ENCODE data around the gene PDE4A.

Gene PDE4A

GRCh38 chr19:10399878-10400277 is 20.5 kb upstream of the PDE4A start:
- TF ChIP-seq FOXP2 (optimal IDR thresholded peaks at IDR 0.05; ENCODE audit: borderline replicate concordance, extremely low read depth, extremely low read length, insufficient read depth) (no peak), REST (IDR thresholded peaks at IDR 0.05; ENCODE audit: insufficient read depth in 1 of 2, low read depth in 2 of 2, low read length in 2 of 2) (no peak), TAF1 (IDR thresholded peaks at IDR 0.05; ENCODE audit: borderline replicate concordance, insufficient read depth, low read length) (no peak), POLR2AphosphoS5 (IDR thresholded peaks at IDR 0.05; ENCODE audit: low read depth, low read length) (no peak)

GRCh38 chr19:10402441-10403038 is 17.8 kb upstream of the PDE4A start:
- TF ChIP-seq FOXP2 (optimal IDR thresholded peaks at IDR 0.05; ENCODE audit: borderline replicate concordance, extremely low read depth, extremely low read length, insufficient read depth), result no peak
- peak; percentile 46; the same call in 1 of the 2 replicates for TF ChIP-seq SIN3A (IDR thresholded peaks at IDR 0.05; ENCODE audit: borderline replicate concordance, insufficient read depth, low read length)

GRCh38 chr19:10403137-10404021 is 17.0 kb upstream of the PDE4A start, which contains the start of gene CDC37:
CDC37 (minus strand) TSS chr19:10403542; CDS start chr19:10403479, 63 bp downstream.
- TF ChIP-seq REST (IDR thresholded peaks at IDR 0.05; ENCODE audit: insufficient read depth in 1 of 2, low read depth in 2 of 2, low read length in 2 of 2) (no peak), FOXP2 (optimal IDR thresholded peaks at IDR 0.05; ENCODE audit: borderline replicate concordance, extremely low read depth, extremely low read length, insufficient read depth) (peak; percentile 55), TAF1 (IDR thresholded peaks at IDR 0.05; ENCODE audit: borderline replicate concordance, insufficient read depth, low read length) (peak; percentile 69; the same call in 1 of the 2 replicates), SIN3A (IDR thresholded peaks at IDR 0.05; ENCODE audit: borderline replicate concordance, insufficient read depth, low read length) (peak; percentile 85), POLR2AphosphoS5 (IDR thresholded peaks at IDR 0.05; ENCODE audit: low read depth, low read length) (peak; percentile 96)

- TF ChIP-seq POLR2AphosphoS5 (IDR thresholded peaks at IDR 0.05; ENCODE audit: low read depth, low read length) (no peak), SIN3A (IDR thresholded peaks at IDR 0.05; ENCODE audit: borderline replicate concordance, insufficient read depth, low read length) (no peak), FOXP2 (optimal IDR thresholded peaks at IDR 0.05; ENCODE audit: borderline replicate concordance, extremely low read depth, extremely low read length, insufficient read depth) (no peak), TAF1 (IDR thresholded peaks at IDR 0.05; ENCODE audit: borderline replicate concordance, insufficient read depth, low read length) (no peak), REST (IDR thresholded peaks at IDR 0.05; ENCODE audit: insufficient read depth in 1 of 2, low read depth in 2 of 2, low read length in 2 of 2) (no peak)
These were observed 15.2 kb upstream of the PDE4A start for GRCh38 chr19:10404888-10405820.

GRCh38 chr19:10406191-10406590 is 14.1 kb upstream of the PDE4A start:
- no peak for TF ChIP-seq POLR2AphosphoS5 (IDR thresholded peaks at IDR 0.05; ENCODE audit: low read depth, low read length)
- no peak for TF ChIP-seq TAF1 (IDR thresholded peaks at IDR 0.05; ENCODE audit: borderline replicate concordance, insufficient read depth, low read length)
- TF ChIP-seq REST (IDR thresholded peaks at IDR 0.05; ENCODE audit: insufficient read depth in 1 of 2, low read depth in 2 of 2, low read length in 2 of 2), result no peak
- TF ChIP-seq FOXP2 (optimal IDR thresholded peaks at IDR 0.05; ENCODE audit: borderline replicate concordance, extremely low read depth, extremely low read length, insufficient read depth), result no peak
- no peak for TF ChIP-seq SIN3A (IDR thresholded peaks at IDR 0.05; ENCODE audit: borderline replicate concordance, insufficient read depth, low read length)
